Neural progenitor cell (in vitro differentiated cells): Measurements from ENCODE around the gene ZFP57.
A peak's percentile ranks its signal among the peaks of the same experiment; 100 is the strongest.

Source experiments
- CTCF ChIP-seq: fragments of 200-600 bp; sonication (generic); IDR thresholded peaks from 2 replicates; pipeline ENCODE4 v1.5.1; 2017; ENCODE audit warnings: antibody characterized with exemption, mild to moderate bottlenecking
- EZH2 ChIP-seq: fragments of 200-600 bp; sonication (generic); IDR thresholded peaks from 2 replicates; pipeline ENCODE4 v1.6.1; 2017; ENCODE audit warnings: antibody characterized with exemption, mild to moderate bottlenecking, moderate library complexity
- EZH2phosphoT487 ChIP-seq: fragments of 200-600 bp; sonication (generic); IDR thresholded peaks from 2 replicates; pipeline ENCODE4 v1.6.1; 2017; ENCODE audit warnings: antibody characterized with exemption

DNA sequence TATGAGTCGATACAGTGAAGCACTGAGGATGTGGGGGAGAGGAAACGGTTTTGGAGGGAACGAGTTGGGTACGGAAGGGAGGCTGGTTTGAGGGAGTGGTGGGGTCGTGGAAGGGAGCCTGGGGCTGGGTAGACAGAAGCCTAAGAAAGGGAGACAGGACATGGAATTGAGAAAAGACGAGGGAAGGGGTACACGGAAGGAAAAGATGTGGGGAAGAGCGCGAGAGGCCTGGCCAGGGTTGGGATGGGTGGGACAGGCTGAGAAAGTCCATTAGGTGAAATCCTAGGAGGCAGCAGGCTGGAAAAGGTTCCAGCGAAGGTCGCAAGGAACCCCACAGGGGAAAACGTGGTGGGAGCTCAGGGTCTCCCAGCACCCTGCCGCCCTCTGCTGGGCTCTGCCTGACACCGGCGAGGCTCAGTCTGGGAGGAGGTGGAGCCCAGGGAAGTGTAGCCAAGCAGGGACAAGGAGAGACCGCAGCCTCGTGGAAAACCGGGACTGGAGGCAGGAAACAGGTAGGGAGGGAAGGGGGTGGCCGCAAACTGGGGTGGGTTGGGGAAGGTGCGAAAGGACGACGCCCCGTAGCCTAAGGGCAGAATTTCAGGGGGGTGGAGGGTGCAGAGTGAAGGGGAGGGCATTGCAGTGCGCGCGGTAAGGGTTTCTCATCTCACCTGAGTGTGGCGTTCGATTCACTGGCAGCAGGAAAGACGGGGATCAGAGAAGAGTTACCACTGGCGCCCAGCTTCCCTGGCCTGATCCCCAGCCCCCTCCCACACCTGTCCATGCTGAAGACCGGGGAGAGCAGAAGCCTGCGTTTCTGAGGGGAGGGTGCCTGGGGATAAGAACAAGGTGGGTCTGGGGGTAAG lies 52.3 kb downstream of the ZFP57 start:
- TF ChIP-seq CTCF (peak; percentile 68), EZH2 (no peak), EZH2phosphoT487 (no peak)
